ENCODE results near the gene SCARF2.
"Not testable (repeated sequence)": the region's sequence is repeated elsewhere in the genome, so short reads cannot be mapped to it uniquely, and the experiment has no call there.

SCARF2 gene, protein sequence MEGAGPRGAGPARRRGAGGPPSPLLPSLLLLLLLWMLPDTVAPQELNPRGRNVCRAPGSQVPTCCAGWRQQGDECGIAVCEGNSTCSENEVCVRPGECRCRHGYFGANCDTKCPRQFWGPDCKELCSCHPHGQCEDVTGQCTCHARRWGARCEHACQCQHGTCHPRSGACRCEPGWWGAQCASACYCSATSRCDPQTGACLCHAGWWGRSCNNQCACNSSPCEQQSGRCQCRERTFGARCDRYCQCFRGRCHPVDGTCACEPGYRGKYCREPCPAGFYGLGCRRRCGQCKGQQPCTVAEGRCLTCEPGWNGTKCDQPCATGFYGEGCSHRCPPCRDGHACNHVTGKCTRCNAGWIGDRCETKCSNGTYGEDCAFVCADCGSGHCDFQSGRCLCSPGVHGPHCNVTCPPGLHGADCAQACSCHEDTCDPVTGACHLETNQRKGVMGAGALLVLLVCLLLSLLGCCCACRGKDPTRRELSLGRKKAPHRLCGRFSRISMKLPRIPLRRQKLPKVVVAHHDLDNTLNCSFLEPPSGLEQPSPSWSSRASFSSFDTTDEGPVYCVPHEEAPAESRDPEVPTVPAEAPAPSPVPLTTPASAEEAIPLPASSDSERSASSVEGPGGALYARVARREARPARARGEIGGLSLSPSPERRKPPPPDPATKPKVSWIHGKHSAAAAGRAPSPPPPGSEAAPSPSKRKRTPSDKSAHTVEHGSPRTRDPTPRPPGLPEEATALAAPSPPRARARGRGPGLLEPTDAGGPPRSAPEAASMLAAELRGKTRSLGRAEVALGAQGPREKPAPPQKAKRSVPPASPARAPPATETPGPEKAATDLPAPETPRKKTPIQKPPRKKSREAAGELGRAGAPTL

DNA sequence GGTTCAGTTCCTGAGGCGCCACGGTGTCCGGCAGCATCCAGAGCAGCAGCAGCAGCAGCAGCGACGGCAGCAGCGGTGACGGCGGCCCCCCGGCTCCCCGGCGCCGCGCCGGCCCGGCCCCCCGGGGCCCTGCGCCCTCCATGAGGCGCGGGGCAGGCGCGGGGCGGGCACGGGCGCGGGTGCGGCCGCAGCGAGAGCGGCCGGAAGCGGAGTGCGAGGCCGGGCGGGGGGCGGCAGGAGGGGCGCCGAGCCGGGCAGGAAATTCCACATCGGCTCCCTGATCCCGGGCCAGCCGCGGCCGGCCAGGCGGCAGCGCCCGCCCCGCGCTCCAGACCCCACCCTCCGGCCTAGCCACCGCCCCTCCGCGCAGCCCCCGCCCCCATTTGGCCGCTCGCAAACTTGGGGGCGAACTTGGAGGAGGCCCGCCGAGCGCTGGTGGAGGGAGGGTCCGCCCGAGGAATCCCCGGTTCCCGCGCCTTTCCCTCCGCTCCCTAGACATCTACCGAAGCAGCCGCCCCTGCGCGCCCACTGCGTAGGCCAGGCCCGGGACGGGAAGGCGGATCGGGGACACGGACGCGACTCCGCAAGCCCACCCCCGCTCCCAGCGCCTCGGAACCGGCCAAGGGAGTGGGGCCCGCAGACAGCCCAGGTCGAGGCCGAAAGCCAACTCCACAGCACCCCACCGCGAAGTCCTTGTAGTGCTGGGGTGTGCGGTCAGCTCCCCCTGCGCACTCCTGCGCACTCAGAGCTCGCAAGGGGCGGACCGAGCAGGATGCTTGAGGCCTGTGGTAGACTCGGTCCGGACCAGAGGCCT is at the start of gene SCARF2:
Gene SCARF2, minus strand, starts transcription at position 213 of the 814 bp plus-strand sequence. Its CDS starts 71 bp downstream, at position 142.
- peak within 1 kb of the TSS; percentile 99 for H3K4me3 ChIP-seq (ENCODE audit: low read length)
- TF ChIP-seq, protein P1, sequence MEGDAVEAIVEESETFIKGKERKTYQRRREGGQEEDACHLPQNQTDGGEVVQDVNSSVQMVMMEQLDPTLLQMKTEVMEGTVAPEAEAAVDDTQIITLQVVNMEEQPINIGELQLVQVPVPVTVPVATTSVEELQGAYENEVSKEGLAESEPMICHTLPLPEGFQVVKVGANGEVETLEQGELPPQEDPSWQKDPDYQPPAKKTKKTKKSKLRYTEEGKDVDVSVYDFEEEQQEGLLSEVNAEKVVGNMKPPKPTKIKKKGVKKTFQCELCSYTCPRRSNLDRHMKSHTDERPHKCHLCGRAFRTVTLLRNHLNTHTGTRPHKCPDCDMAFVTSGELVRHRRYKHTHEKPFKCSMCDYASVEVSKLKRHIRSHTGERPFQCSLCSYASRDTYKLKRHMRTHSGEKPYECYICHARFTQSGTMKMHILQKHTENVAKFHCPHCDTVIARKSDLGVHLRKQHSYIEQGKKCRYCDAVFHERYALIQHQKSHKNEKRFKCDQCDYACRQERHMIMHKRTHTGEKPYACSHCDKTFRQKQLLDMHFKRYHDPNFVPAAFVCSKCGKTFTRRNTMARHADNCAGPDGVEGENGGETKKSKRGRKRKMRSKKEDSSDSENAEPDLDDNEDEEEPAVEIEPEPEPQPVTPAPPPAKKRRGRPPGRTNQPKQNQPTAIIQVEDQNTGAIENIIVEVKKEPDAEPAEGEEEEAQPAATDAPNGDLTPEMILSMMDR (conservative IDR thresholded peaks at IDR 0.05; ENCODE audit: low read length), result no peak
- peak; percentile 72 for DNase-seq (ENCODE audit: low read depth)

- TF ChIP-seq, protein P1 (conservative IDR thresholded peaks at IDR 0.05; ENCODE audit: low read length), result no peak
- H3K4me3 ChIP-seq (ENCODE audit: low read length), result no peak overlapping the region
- peak; percentile 43 for DNase-seq (ENCODE audit: low read depth)
These were observed 48.6 kb upstream of the SCARF2 start for GRCh38 chr22:20486229-20486628.

GRCh38 chr22:20484948-20485683 is 47.5 kb upstream of the SCARF2 start:
- TF ChIP-seq, protein P1 (conservative IDR thresholded peaks at IDR 0.05; ENCODE audit: low read length), result no peak

GRCh38 chr22:20483771-20484170 is 46.1 kb upstream of the SCARF2 start:
- H3K4me3 ChIP-seq (ENCODE audit: low read length), result no peak overlapping the region
- no peak for DNase-seq (ENCODE audit: low read depth)
- TF ChIP-seq, protein P1 (conservative IDR thresholded peaks at IDR 0.05; ENCODE audit: low read length), result no peak

More at GRCh38 chr22:20484948-20485683, 47.5 kb upstream of the SCARF2 start:
- no peak overlapping the region for H3K4me3 ChIP-seq (ENCODE audit: low read length)
- no peak for DNase-seq (ENCODE audit: low read depth)

DNA sequence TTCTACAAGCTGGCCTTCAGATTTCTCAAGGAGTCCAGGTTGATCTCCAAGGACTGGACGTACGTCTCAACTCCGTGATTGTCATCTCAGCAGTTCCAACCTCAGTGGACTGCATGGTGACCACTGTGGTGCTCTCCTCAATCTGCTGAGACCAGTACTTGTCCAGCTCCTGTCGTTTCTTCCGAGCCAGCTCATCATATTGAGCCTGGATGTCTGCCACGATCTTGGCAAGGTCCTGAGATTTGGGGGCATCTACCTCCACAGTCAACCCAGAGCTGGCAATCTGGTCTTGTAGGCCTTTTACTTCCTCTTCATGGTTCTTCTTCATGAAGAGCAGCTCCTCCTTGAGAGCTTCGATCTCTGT is 45.5 kb upstream of the SCARF2 start:
- not testable (repeated sequence) for H3K4me3 ChIP-seq (ENCODE audit: low read length); DNase-seq (ENCODE audit: low read depth)

DNA sequence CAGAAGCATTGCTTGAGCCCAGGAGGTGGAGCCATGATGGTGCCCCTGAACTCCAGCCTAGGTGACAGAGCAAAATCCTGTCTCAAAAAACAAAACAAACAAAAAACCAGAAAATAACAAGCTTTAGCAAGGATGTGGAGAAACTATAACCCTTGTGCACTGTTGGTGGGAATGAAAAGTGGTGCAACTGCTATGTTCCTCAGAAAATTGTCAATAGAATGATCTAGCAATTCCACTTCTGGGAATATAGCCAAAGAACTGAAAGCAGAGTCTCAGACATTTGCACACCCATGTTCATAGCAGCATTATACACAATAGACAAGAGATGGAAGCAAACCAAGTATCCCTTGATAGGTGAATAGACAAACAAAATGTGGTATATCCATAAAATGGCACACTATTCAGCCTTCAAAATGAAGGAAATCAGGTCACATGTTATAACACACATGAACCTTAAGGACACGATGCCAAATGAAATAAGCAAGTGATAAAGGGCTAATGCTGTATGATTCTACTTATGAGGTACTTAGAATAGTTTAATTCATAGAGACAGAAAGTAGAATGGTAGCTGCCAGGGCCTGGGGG is 42.1 kb upstream of the SCARF2 start:
- TF ChIP-seq, protein P1 (conservative IDR thresholded peaks at IDR 0.05; ENCODE audit: low read length), result no peak
- peak; percentile 13 for DNase-seq (ENCODE audit: low read depth)
- no peak overlapping the region for H3K4me3 ChIP-seq (ENCODE audit: low read length)

- not testable (repeated sequence) for DNase-seq (ENCODE audit: low read depth); H3K4me3 ChIP-seq (ENCODE audit: low read length)
These were observed 40.4 kb upstream of the SCARF2 start for GRCh38 chr22:20478059-20478458.

DNA sequence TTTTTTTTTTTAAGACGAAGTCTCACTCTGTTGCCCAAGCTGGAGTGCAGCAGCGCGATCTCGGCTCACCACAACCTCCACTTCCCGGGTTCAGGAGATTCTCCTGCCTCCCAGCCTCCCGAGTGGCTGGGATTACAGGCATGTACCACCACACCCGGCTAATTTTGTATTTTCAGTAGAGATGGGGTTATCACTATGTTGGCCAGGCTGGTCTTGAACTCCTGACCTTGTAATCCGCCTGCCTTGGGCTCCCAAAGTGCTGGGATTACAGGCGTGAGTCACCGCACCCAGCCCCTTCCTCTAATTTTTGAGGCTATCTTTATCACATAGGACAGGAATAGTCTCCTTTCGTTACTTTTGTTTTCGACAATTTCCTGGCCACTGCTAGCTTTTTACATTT is 37.9 kb upstream of the SCARF2 start:
- DNase-seq (ENCODE audit: low read depth); H3K4me3 ChIP-seq (ENCODE audit: low read length): not testable (repeated sequence)
